B cell (primary cell): ENCODE results near the gene PAPPA. TPM values are rescaled to one million over a fixed set of nuclear protein-coding genes. Genes with fewer than 3 reads are reported as not detected.

Source experiments
- ATAC-seq: fragments of 200-7000 bp; cut with Tn5 transposase; one replicate; pipeline ENCODE4 v1.10.0; 2021; ENCODE audit warnings: low read depth, mild to moderate bottlenecking, moderate number of reproducible peaks, moderate library complexity
- CTCF ChIA-PET: fragments of 350-600 bp; sonication (Branson Sonifier 250); formaldehyde crosslinking; loops from one replicate; lab custom pipeline; 2021; ENCODE audit warnings: antibody characterized with exemption, inconsistent platforms; lab: Charles Lee
- POLR2A ChIA-PET: fragments of 350-600 bp; sonication (Branson Sonifier 250); formaldehyde crosslinking; loops from one replicate; lab custom pipeline; 2021; ENCODE audit warnings: antibody characterized with exemption; lab: Charles Lee
- DNase-seq: peaks from one replicate; pipeline ENCODE4 v3.0.0; 2013
- H2AFZ ChIP-seq: 2 replicates; pipeline ENCODE4 v1.6.1; 2012; ENCODE audit warnings: mild to moderate bottlenecking, low read depth, low read length; ENCODE audit not compliant: insufficient read depth, poor library complexity, severe bottlenecking
- H3K27ac ChIP-seq, 2 donors: 1 replicate in 1 of 2; 2 replicates in 1 of 2; pipeline ENCODE4 v1.5.1; 2012 to 2013; ENCODE audit warnings: low read length in 2 of 2, mild to moderate bottlenecking in 2 of 2, moderate library complexity in 1 of 2
- H3K27me3 ChIP-seq, 4 experiments: fragments of 200-600 bp in 1 of 4; sonication (generic) in 1 of 4; replicated peaks in 1 of 4; 1 replicate in 2 of 4; 2 replicates in 2 of 4; pipeline versions ENCODE4 v1.6.1 to v1.7.0; 2013 to 2016; ENCODE audit warnings: low read length in 3 of 4, mild to moderate bottlenecking in 2 of 4, mixed read lengths in 1 of 4, moderate library complexity in 1 of 4; ENCODE audit not compliant: insufficient read depth in 4 of 4, control insufficient read depth in 3 of 4; ENCODE audit errors: control extremely low read depth in 1 of 4
- H3K36me3 ChIP-seq, 2 experiments: replicated peaks in 1 of 2; 1 replicate in 1 of 2; 2 replicates in 1 of 2; pipeline versions ENCODE4 v1.6.1 to v1.7.1; 2013; ENCODE audit warnings: low read length in 1 of 2; ENCODE audit not compliant: insufficient read depth in 2 of 2, control insufficient read depth in 1 of 2; ENCODE audit errors: control extremely low read depth in 1 of 2, extremely low read depth in 1 of 2
- H3K4me1 ChIP-seq, 2 donors: fragments of 200-600 bp in 1 of 2; sonication (generic) in 1 of 2; 1 replicate in 1 of 2; 2 replicates in 1 of 2; pipeline versions ENCODE4 v1.5.1 to v1.6.1; 2013 to 2017; ENCODE audit warnings: low read length in 2 of 2; ENCODE audit not compliant: control insufficient read depth in 2 of 2, insufficient read depth in 2 of 2
- H3K4me2 ChIP-seq: replicated peaks from 2 replicates; pipeline ENCODE3; 2012; ENCODE audit warnings: mild to moderate bottlenecking, low read depth, low read length; ENCODE audit not compliant: poor library complexity, severe bottlenecking
- H3K4me3 ChIP-seq, 5 experiments: fragments of 200-600 bp in 1 of 5; sonication (generic) in 1 of 5; 1 replicate in 3 of 5; 2 replicates in 2 of 5; pipeline versions ENCODE4 v1.5.1 to v1.7.0; 2011 to 2016; ENCODE audit warnings: low read length in 4 of 5, mild to moderate bottlenecking in 4 of 5, low read depth in 2 of 5, control low read depth in 1 of 5, moderate library complexity in 1 of 5; ENCODE audit not compliant: insufficient read depth in 1 of 5; ENCODE audit errors: control extremely low read depth in 1 of 5, extremely low read depth in 1 of 5
- H3K79me2 ChIP-seq: fragments of 200-600 bp; sonication (generic); one replicate; pipeline ENCODE4 v1.6.0; 2016; ENCODE audit warnings: low read length; ENCODE audit not compliant: control insufficient read depth, insufficient read depth
- H3K9ac ChIP-seq: fragments of 200-600 bp; sonication (generic); 2 replicates; pipeline ENCODE4 v1.6.1; 2017; ENCODE audit warnings: mild to moderate bottlenecking, low read length, moderate library complexity
- H3K9me3 ChIP-seq, 3 donors: one replicate each; pipeline versions ENCODE4 v1.6.1 to v1.7.1; 2013; ENCODE audit warnings: low read length in 2 of 3; ENCODE audit not compliant: control insufficient read depth in 2 of 3, insufficient read depth in 1 of 3; ENCODE audit errors: control extremely low read depth in 1 of 3
- H4K20me1 ChIP-seq: 2 replicates; pipeline ENCODE4 v1.6.0; 2012; ENCODE audit warnings: mild to moderate bottlenecking, low read length; ENCODE audit not compliant: insufficient read depth, control insufficient read depth, poor library complexity, severe bottlenecking
- H3K27ac Mint-ChIP-seq: one replicate; pipeline ENCODE4 v1.8.0; 2021; ENCODE audit warnings: mixed read lengths
- H3K27me3 Mint-ChIP-seq: one replicate; pipeline ENCODE4 v1.8.0; 2021; ENCODE audit warnings: mixed read lengths
- H3K4me1 Mint-ChIP-seq: one replicate; pipeline ENCODE4 v1.8.0; 2021; ENCODE audit warnings: mixed read lengths
- H3K4me3 Mint-ChIP-seq: one replicate; pipeline ENCODE4 v1.8.0; 2021; ENCODE audit warnings: mixed read lengths
- H3K9me3 Mint-ChIP-seq: one replicate; pipeline ENCODE4 v1.8.0; 2022; ENCODE audit warnings: mixed read lengths; ENCODE audit not compliant: insufficient read depth
- EZH2 ChIP-seq: IDR thresholded peaks from 2 replicates; pipeline ENCODE4 v1.6.1; 2012; ENCODE audit warnings: borderline replicate concordance, low read depth, mild to moderate bottlenecking, moderate library complexity, low read length; ENCODE audit not compliant: insufficient read depth, poor library complexity, severe bottlenecking
- WGBS: methylation state at CpG from one replicate; pipeline ENCODE4 v1.1.5; 2013; ENCODE audit warnings: missing lambda C conversion rate; ENCODE audit not compliant: insufficient coverage; 5-methylcytosine and 5-hydroxymethylcytosine counted together
- intact Hi-C: fragments of 100-400 bp; cut with micrococcal nuclease; formaldehyde crosslinking; loops from one replicate; pipeline ENCODE4 v1.10.0; 2022
- polyA plus RNA-seq: library from polyadenylated mRNA; depleted of rRNA; stranded (reverse); fragments of >200 nt; gene quantifications from 2 replicates; pipeline ENCODE4 v1.2.3, GENCODE V29; 2012
- total RNA-seq, 2 donors: library from RNA; stranded (reverse); fragments of 120-200 nt in 1 of 2; gene quantifications; 1 replicate in 1 of 2; 2 replicates in 1 of 2; pipeline versions ENCODE4 v1.2.3 to v1.2.4, GENCODE V29; 2013 to 2022
- TF ChIP-seq, protein P1 (sequence below): fragments of 200-600 bp; IDR thresholded peaks from one replicate; pipeline ENCODE4 v1.8.0; 2022; ENCODE audit warnings: antibody characterized with exemption, mild to moderate bottlenecking

The PAPPA gene
- total and polyA plus RNA-seq, 2 donors (not counting 1 experiment from before 2014, with no cell fraction given): not detected

GRCh38 chr9:116238225-116238624 is 84.6 kb downstream of the PAPPA start:
- no peaks in the 10 kb centered on the region for H3K27me3 Mint-ChIP-seq
- TF ChIP-seq EZH2: no peak
- TF ChIP-seq, protein P1, sequence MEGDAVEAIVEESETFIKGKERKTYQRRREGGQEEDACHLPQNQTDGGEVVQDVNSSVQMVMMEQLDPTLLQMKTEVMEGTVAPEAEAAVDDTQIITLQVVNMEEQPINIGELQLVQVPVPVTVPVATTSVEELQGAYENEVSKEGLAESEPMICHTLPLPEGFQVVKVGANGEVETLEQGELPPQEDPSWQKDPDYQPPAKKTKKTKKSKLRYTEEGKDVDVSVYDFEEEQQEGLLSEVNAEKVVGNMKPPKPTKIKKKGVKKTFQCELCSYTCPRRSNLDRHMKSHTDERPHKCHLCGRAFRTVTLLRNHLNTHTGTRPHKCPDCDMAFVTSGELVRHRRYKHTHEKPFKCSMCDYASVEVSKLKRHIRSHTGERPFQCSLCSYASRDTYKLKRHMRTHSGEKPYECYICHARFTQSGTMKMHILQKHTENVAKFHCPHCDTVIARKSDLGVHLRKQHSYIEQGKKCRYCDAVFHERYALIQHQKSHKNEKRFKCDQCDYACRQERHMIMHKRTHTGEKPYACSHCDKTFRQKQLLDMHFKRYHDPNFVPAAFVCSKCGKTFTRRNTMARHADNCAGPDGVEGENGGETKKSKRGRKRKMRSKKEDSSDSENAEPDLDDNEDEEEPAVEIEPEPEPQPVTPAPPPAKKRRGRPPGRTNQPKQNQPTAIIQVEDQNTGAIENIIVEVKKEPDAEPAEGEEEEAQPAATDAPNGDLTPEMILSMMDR: no peak
- intact Hi-C loops: no loop called here
- H3K36me3 ChIP-seq: no peaks in the 10 kb centered on the region
- H2AFZ ChIP-seq: no peak overlapping the region
- H3K27me3 ChIP-seq: no peaks in the 10 kb centered on the region
- no peaks in the 10 kb centered on the region for H3K4me1 ChIP-seq
- H3K4me2 ChIP-seq: no peak overlapping the region
- no peak overlapping the region for H3K4me3 ChIP-seq
- no peak for ATAC-seq
- peaks cover 0 to 6% (median 0%) of the 10 kb centered on the region in 3 donors for H3K9me3 ChIP-seq
- no peak overlapping the region for H3K4me3 Mint-ChIP-seq
- DNase-seq: no peak
- H3K27ac Mint-ChIP-seq: no peak overlapping the region
- no peaks in the 10 kb centered on the region for H3K79me2 ChIP-seq
- WGBS: 80% methylated on average over 1 of the region's 2 CpGs
- no peak overlapping the region for H3K9ac ChIP-seq
- no peak overlapping the region for H3K27ac ChIP-seq
- CTCF ChIA-PET: no interaction called here
- no peaks in the 10 kb centered on the region for H3K9me3 Mint-ChIP-seq
- POLR2A ChIA-PET: no interaction called here
- no peaks in the 10 kb centered on the region for H4K20me1 ChIP-seq
- H3K4me1 Mint-ChIP-seq: no peaks in the 10 kb centered on the region

DNA sequence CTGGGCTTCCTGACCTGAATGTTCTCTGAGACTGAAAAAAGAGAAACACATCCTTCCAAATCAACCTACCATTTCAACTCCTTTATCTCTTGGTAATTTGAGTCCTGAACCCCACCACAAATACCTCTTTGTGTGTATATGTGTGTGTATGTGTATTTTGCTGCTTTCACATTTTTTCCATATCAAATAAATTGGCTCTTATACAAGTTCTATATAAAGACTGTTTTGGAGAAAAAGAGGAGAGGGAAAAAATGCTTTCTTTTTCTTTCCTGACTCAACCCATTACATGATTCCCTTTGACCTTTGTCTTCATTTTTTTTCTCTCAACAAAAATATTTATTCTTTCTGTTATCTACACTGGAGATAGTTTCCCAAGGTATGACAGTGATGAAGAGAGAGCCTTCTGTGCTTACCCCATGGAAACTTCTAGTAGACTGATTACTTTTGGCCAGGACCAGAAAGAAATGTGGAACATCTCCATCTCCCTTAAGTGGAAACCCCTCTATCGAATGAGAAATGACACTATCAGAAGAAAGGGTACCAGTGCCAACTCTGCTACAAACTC is 85.3 kb downstream of the PAPPA start:
- Histone ChIP-seq H3K27ac (no peak overlapping the region), H3K36me3 (no peaks in the 10 kb centered on the region), H3K9me3 (peaks cover 0 to 6% (median 0%) of the 10 kb centered on the region in 3 donors), H3K4me2 (no peak overlapping the region), H2AFZ (no peak overlapping the region), H3K79me2 (no peaks in the 10 kb centered on the region), H3K4me1 (no peaks in the 10 kb centered on the region), H4K20me1 (no peaks in the 10 kb centered on the region), H3K4me3 (no peak overlapping the region), H3K9ac (no peak overlapping the region), H3K27me3 (no peaks in the 10 kb centered on the region)
- POLR2A ChIA-PET: no interaction called here
- Mint-ChIP-seq H3K27ac (no peak overlapping the region), H3K4me1 (no peaks in the 10 kb centered on the region), H3K4me3 (no peak overlapping the region), H3K27me3 (no peaks in the 10 kb centered on the region), H3K9me3 (no peaks in the 10 kb centered on the region)
- TF ChIP-seq EZH2: no peak
- TF ChIP-seq, protein P1: no peak
- 100% methylated on average over 1 of the region's 1 CpG for WGBS
- CTCF ChIA-PET: no interaction called here
- intact Hi-C loops: no loop called here
- no peak for ATAC-seq
- DNase-seq: no peak
